Measurements from ENCODE around the gene WDCP. TPM values are rescaled to one million over a fixed set of nuclear protein-coding genes. Genes with fewer than 3 reads are reported as not detected.
A peak's percentile ranks its signal among the peaks of the same experiment; 100 is the strongest.

Gene WDCP
- total RNA-seq, 2 donors from 2014 or later: 6.3 to 7.2 TPM

DNA sequence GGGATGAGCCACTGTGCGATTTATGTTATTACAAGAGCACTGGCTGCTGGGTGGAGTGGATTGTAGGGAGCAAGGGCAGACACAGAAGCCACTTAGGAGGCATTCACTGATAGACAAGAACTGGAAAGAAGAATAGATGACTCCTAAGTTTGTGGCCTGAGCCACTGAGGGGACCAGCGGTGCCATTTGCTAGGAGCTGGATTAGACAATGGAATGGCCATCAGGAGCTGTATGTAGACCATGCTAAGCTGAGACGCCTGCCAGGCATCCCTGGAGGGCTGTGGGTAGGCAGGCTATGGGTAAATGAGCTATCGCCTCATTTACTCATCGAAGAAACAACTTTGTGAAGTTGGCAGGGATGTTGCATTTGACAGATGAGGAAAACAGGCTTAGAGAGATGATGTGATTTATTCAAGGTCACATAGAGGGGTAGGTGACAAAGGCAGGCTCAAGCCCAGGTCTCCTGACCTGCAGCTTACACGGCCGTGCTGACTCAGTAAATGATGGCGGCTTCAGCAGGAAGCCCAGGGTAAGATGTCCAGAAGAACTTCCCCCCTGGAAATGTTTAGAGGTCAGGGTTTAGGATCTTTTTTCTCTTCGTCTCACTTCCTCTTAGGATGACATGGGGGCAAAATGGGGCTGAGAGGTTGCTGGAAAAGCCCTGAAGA is 34.5 kb downstream of the WDCP start:
- DNase-seq (ENCODE audit: low spot score): no peak

DNA sequence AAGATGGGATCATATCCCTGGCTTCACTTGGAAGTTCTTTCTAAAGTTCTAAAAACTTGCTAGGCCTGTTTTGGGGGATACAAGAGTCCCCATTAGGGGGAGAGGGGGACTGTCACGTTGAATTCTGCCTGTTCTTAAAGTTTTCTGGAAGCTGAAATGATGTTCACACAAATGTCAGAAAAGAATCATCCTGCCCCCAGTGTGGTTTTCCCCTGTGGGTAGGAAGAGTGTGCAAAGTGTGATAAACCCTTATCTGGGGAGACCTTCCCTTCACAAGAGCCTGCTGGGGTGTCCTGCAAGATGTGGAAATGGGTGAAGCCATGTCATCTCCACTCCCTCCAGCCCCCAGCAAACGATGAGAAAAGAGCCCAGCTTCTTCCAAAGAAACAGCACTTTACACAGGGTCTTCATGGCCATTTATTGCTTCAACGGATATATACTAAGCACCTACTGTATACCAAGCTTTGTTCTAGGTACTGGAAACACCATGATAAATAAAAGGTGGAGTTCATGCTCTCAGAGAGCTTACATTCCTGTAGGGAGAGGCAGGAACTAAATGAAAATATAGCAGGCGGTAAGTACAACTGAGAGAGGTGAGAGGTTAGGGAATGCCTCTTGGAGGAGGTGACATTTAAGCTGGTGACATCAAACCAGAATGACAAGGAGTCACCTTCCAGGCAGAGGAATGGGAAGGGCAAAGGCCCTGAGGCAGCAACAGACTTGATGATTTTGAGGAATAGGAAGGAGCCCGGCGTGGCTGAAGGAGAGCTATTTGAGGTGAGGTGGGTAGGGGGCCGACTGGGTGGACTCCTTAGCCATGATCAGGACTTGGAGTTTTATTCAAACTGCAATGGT is 35.7 kb downstream of the WDCP start:
- 74% methylated on average over 7 of the region's 7 CpGs for WGBS
- Histone ChIP-seq H3K27me3 (replicated peaks; ENCODE audit: insufficient read depth) (peaks cover 7% of the 10 kb centered on the region), H3K4me3 (no peak overlapping the region), H3K9me3 (no peaks in the 10 kb centered on the region), H3K36me3 (no peaks in the 10 kb centered on the region), H3K4me1 (replicated peaks) (no peaks in the 10 kb centered on the region), H3K27ac (no peak overlapping the region)
- intact Hi-C loops (cut with DNase I): no loop called here
- TF ChIP-seq POLR2AphosphoS5 (IDR thresholded peaks at IDR 0.05): no peak
- TF ChIP-seq, protein P1, sequence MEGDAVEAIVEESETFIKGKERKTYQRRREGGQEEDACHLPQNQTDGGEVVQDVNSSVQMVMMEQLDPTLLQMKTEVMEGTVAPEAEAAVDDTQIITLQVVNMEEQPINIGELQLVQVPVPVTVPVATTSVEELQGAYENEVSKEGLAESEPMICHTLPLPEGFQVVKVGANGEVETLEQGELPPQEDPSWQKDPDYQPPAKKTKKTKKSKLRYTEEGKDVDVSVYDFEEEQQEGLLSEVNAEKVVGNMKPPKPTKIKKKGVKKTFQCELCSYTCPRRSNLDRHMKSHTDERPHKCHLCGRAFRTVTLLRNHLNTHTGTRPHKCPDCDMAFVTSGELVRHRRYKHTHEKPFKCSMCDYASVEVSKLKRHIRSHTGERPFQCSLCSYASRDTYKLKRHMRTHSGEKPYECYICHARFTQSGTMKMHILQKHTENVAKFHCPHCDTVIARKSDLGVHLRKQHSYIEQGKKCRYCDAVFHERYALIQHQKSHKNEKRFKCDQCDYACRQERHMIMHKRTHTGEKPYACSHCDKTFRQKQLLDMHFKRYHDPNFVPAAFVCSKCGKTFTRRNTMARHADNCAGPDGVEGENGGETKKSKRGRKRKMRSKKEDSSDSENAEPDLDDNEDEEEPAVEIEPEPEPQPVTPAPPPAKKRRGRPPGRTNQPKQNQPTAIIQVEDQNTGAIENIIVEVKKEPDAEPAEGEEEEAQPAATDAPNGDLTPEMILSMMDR (IDR thresholded peaks at IDR 0.05): no peak
- TF ChIP-seq POLR2A (IDR thresholded peaks at IDR 0.05): no peak
- DNase-seq (ENCODE audit: low spot score): no peak

More for the DNA sequence above, 34.5 kb downstream of the WDCP start:
- no peaks in the 10 kb centered on the region for H3K9me3 ChIP-seq
- no peak overlapping the region for H3K4me3 ChIP-seq
- 83% methylated on average over 9 of the region's 9 CpGs for WGBS
- no peaks in the 10 kb centered on the region for H3K4me1 ChIP-seq (replicated peaks)
- H3K27me3 ChIP-seq (replicated peaks; ENCODE audit: insufficient read depth): peaks cover 7% of the 10 kb centered on the region
- intact Hi-C loops (cut with DNase I): no loop called here
- TF ChIP-seq POLR2AphosphoS5 (IDR thresholded peaks at IDR 0.05) (no peak), POLR2A (IDR thresholded peaks at IDR 0.05) (no peak)
- TF ChIP-seq, protein P1 (IDR thresholded peaks at IDR 0.05): no peak
- H3K27ac ChIP-seq: no peak overlapping the region
- no peaks in the 10 kb centered on the region for H3K36me3 ChIP-seq

DNA sequence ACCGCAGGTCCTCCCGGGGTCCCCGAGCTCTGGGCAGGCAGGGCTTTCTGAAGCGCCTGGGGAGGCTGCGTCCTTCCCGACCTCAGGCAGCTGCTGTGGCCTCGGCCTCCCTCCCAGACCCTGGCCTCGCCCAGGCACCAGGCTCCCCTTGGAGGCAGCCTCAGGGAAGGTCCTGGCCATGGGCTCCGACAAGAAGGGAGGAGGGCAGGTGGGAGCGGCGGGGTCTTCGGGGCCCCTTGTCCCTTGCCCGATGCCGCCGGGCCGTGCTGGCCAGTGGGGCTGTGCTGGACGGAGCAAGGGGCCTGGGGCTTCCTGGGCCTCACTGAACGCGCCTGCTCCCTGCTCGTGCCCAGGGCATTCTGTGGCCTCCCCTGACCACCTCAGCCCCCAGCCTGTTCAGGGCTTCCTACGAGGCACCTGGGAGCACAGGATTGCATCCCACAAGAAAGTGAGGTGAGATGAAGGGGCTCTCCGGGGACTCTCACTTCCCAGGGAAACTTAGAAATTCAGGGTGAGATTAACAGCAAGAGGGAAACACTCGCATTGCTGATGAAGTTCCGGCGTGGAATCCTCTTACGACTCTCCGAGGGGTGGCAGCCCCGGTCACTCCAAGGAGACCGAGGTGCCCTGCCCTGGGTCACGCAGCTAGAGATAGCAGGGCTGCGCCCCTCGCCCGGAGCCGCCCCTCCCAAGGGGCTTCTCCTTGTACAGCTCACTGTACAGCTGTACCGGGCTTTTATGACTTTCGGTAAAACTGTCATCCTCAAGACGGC is 36.5 kb downstream of the WDCP start:
- TF ChIP-seq, protein P1 (IDR thresholded peaks at IDR 0.05): no peak
- no peak for TF ChIP-seq POLR2A (IDR thresholded peaks at IDR 0.05)
- no peak for TF ChIP-seq POLR2AphosphoS5 (IDR thresholded peaks at IDR 0.05)

DNA sequence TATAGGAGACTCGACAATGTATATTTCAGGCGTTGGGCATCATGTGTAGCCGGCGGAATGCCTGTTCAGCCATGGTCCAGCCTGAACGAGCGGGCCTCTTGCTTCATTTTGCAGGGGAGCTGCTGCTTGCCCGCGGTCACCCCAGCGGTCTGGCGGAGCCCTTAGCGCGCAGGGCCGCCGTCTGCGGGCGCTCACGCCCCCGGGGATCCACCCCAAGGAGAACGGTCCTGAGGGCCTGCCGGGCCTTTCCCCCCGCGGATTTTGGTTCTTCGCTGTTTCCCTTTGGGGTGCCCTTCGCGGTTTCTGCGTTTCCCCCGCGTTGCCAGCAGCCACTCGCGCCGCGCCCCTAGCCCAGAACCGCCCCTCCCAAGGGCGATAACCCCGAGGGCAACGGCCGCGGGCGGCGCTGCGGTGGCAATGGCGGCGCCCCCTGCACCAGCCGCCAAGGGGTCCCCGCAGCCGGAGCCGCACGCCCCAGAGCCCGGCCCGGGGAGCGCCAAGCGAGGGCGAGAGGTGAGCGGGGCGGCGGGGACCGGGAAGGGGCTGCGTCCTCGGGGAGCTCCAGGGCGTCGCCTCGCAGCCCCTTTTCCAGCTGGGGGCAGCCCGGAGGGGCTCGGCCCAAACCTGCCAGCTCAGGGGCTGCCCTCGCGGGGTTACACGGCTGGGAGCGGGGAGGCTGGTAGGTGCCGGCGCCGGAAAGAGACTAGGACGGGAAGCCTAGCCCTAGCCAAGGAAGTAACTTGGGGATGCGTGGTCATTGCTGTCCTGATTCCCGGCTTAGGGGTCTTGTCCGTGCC is 37.3 kb downstream of the WDCP start, which contains the start of gene MFSD2B:
TSS of gene MFSD2B (plus strand) at position 406 of the 797 bp plus-strand sequence. CDS start at position 418, 12 bp downstream.
- H3K27ac ChIP-seq: no peak within 1 kb of the TSS
- no peaks in the 10 kb centered on the region for H3K9me3 ChIP-seq
- no peak for DNase-seq (ENCODE audit: low spot score)
- intact Hi-C loops (cut with DNase I): no loop called here
- H3K4me3 ChIP-seq: peak within 1 kb of the TSS; percentile 21 to 32
- WGBS: 6% methylated on average over 41 of the region's 75 CpGs
- no peaks in the 10 kb centered on the region for H3K4me1 ChIP-seq (replicated peaks)
- peaks cover 7% of the 10 kb centered on the region for H3K27me3 ChIP-seq (replicated peaks; ENCODE audit: insufficient read depth)
- no peaks in the 10 kb centered on the region for H3K36me3 ChIP-seq
- TF ChIP-seq POLR2AphosphoS5 (IDR thresholded peaks at IDR 0.05) (no peak), POLR2A (IDR thresholded peaks at IDR 0.05) (no peak)
- TF ChIP-seq, protein P1 (IDR thresholded peaks at IDR 0.05): no peak

More for the DNA sequence above, 36.5 kb downstream of the WDCP start:
- Histone ChIP-seq H3K4me1 (replicated peaks) (no peaks in the 10 kb centered on the region), H3K36me3 (no peaks in the 10 kb centered on the region), H3K4me3 (peak overlapping the region in 1 of 2 donors; percentile 21), H3K9me3 (no peaks in the 10 kb centered on the region), H3K27me3 (replicated peaks; ENCODE audit: insufficient read depth) (peaks cover 7% of the 10 kb centered on the region), H3K27ac (no peak overlapping the region)
- intact Hi-C loops (cut with DNase I): no loop called here
- DNase-seq (ENCODE audit: low spot score): no peak
- 43% methylated on average over 28 of the region's 37 CpGs for WGBS
